ENCODE measurements around the gene OR52B2.
"Not testable (repeated sequence)": the region's sequence is repeated elsewhere in the genome, so short reads cannot be mapped to it uniquely, and the experiment has no call there.

OR52B2 gene

GRCh38 chr11:6152126-6152525 lies 18.0 kb downstream of the OR52B2 start:
- no peak for DNase-seq (ENCODE audit: low read depth)

GRCh38 chr11:6151117-6151516 lies 19.0 kb downstream of the OR52B2 start:
- DNase-seq (ENCODE audit: low read depth) = no peak

- DNase-seq (ENCODE audit: low read depth) = not testable (repeated sequence)
Measured at GRCh38 chr11:6143737-6144136, 26.4 kb downstream of the OR52B2 start.

DNA sequence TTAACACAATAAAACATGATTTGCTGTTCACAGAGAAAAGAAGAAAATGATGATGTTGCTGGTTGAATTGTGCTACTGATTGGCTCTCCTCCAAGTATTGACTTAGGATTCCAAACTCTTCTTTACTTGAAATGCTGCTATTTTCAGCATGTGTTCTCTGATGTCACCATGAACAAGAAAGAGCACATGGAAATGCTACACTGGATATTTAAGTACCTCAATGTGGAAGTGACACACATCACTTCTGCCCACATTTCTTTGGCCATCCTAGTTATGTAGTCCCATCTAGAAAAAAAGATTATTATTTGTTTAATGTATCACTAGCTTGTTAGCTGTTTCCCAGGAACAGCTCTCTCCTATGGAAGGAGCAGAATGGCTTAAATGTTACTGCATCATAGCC lies 27.2 kb downstream of the OR52B2 start:
- DNase-seq (ENCODE audit: low read depth) = no peak

- not testable (repeated sequence) for DNase-seq (ENCODE audit: low read depth)
Measured at GRCh38 chr11:6135936-6136335, 34.2 kb downstream of the OR52B2 start.

DNA sequence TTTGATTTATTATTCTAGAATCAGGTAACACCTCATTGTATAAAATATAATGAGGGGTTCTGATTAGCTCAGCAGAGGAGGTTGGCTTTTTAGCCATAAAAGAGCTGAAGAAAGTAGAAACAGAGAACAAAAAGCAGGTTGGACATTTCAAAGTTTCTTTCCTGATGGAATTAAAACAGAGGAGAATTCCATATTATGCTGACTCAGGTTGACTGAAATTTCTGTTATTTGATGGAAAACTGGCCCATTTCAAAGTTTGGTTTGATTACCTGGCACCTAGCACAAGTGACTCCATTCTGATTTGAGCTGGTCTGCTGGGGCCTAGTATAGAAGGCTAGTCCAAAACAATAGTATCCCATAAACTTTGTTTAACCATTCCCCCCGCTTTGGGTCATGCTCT lies 37.7 kb downstream of the OR52B2 start:
- DNase-seq (ENCODE audit: low read depth) = no peak

DNA sequence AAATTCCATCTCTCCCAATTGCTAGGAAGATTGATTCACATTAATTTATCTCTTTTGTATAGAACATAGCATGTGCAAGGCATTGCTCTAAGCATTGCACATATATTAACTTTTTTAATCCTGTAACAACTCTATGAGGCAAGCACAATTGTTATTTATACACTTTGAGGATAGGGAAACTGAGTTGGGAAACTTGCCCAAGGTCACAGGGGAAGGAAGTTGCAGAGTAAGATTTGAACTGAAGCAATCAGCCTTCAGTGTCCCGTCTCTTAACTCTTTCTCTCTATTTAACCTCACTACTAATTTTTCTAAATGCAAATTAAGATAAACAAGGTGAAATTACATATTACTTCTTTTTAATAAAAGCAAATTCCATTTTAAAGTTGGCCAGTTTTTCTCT lies 40.5 kb downstream of the OR52B2 start:
- DNase-seq (ENCODE audit: low read depth) = no peak

GRCh38 chr11:6129011-6129410 lies 41.1 kb downstream of the OR52B2 start:
- DNase-seq (ENCODE audit: low read depth) = no peak

DNA sequence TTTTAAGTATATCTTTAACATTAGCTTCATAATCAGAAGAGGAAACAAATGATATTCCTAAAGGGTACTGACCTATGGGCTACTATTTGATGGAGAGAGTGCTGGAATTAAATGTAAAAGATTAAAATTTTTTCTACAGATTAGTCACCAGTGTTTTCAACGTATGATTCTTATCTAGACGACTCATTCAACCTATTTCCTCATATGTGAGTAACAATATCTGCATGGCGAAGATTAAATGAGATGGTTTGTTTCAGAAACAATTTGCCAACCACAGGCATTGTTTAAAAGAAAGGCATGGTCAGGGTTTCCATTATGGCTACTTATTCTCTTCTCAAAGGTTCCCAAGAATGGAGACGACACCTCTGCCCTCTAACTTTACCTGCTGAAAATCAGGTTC lies 42.2 kb downstream of the OR52B2 start:
- no peak for DNase-seq (ENCODE audit: low read depth)

GRCh38 chr11:6124245-6124644 lies 45.9 kb downstream of the OR52B2 start:
- DNase-seq (ENCODE audit: low read depth) = no peak
